Erythroblast (primary cell): ENCODE measurements around the gene POMP.

Experiments
- GATA1 ChIP-seq: IDR thresholded peaks from 2 replicates; pipeline ENCODE4 v1.6.1; 2011; ENCODE audit warnings: low read depth, mild to moderate bottlenecking, control low read depth, low read length, moderate library complexity
- POLR2A ChIP-seq: IDR thresholded peaks from 2 replicates; pipeline ENCODE4 v1.6.1; 2011; ENCODE audit warnings: mild to moderate bottlenecking, low read length

- no peak for TF ChIP-seq POLR2A
- TF ChIP-seq GATA1 = no peak
These were observed 5.8 kb upstream of the POMP start for GRCh38 chr13:28653111-28653510.
